GM19324 (cell line): ENCODE results near the gene RHOC.

ENCODE experiments used
- ATAC-seq: cut with Tn5 transposase; IDR thresholded peaks from one replicate; pipeline ENCODE4 v1.9.1; 2021; ENCODE audit warnings: mild to moderate bottlenecking, moderate library complexity; ENCODE audit not compliant: unreplicated experiment, low FRiP score

RHOC gene

DNA sequence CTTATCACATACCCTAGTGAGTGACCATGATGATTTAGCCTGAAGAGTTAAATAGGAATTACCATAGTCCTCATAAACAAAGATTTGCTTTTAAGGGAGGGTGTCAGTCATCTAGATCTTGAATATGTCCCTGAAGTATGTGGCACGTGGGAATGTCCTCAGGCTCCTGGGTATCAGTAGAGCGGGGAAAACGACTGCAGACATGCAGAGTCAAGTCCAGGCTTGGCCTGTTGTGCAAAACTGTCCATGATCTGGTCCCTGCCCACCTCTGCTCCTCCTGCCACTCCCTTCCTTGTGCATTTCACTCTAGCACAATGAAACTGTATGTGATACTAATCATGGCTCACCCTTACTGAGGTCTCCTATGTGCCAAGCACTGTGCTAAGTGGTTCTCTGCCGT lies 19.6 kb downstream of the RHOC start:
- ATAC-seq = no peak

DNA sequence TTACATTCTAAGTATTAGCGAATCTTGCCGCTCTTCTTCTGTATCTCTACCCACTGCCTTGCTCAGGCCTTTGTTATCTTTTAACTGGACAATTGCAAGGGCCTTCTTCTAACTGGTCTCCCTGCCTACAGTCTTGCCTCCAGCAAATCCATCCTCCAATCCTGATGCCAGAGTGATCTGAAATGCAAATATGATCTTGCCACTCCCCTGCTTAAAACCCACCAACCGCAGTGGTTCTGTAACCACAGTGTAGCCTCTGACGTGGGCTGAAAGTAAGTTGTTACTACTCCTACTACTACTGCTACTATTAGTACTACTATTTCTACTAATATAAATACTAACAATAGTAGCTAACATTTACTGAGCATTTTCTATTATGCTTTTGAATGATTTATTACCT lies 20.1 kb downstream of the RHOC start:
- ATAC-seq = no peak

GRCh38 chr1:112686417-112686816 lies 20.5 kb downstream of the RHOC start:
- ATAC-seq = no peak

DNA sequence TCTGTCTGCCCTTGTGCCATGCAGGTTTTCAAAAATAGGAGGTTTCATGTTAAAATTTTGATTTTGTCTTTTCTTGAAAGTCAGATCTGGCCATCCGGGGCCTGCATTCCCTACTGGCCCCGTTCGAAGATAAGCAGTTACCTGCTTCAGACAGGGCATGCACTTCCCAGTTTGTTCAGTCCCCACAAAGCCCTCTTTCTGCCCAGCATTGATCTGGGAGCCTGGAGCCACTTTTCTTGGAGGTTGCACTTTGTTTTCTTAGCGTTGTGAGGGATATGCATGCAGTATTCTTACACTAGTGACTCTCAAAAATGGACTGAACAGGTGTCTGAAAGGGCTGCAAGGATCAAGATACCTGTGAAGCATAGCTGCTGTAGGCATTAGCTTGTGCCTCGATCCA lies 21.0 kb downstream of the RHOC start:
- no peak for ATAC-seq

DNA sequence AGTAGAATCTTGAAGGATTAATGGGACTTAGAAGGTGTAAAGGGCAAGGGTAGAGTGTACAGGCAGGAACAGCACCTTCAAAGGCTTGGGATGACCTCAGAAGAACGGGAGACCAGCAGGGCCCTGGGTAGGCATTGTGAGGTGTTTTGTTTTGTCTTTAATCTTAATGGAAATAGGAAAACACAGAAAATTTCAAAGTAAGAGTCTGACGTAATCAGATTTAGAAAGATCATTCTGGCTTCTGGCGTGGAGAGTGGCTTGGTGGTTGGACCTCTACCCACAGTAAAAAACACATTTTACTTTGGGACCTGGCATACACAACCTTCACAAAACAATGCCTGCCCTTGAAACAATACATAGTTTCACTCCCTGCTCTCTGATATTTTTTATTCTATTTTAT lies 28.3 kb downstream of the RHOC start:
- no peak for ATAC-seq

DNA sequence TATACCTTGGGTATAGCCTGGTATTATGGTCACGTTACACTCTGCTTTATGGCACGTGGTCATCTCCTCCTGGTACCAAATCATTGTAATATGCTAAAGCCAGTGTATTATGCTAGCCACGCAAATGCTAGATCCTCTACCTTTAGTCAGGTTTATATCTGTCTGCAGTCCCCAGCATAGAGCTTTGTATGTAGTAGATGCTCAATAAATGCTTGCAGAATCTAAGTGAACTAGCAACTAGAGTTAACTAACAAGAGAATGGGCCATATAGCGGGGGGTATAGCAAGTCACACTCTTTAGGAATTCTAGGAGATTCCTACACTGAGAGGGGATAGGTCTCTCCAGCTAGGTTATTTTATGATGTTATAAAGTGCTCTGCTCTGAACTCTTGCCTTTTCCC lies 29.4 kb downstream of the RHOC start:
- no peak for ATAC-seq

DNA sequence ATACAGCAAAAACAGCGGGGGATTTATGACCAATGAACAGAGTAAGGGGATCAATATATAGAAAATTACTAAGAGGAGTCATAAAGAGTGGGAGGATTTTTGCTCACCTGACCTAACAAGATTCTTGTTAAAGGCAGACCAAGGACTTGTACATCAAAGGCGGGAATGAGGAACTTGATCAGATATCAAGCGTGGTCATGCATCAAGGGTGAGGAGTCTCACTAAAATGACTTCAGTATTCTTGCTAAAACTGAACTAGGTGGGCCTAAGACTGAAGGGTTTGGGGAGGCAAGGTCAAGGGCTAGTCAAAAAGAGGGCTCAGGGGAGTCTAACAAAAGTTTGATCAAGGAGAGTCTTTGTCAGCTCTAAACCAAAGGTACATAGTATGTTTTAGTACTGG lies 30.4 kb downstream of the RHOC start:
- no peak for ATAC-seq

DNA sequence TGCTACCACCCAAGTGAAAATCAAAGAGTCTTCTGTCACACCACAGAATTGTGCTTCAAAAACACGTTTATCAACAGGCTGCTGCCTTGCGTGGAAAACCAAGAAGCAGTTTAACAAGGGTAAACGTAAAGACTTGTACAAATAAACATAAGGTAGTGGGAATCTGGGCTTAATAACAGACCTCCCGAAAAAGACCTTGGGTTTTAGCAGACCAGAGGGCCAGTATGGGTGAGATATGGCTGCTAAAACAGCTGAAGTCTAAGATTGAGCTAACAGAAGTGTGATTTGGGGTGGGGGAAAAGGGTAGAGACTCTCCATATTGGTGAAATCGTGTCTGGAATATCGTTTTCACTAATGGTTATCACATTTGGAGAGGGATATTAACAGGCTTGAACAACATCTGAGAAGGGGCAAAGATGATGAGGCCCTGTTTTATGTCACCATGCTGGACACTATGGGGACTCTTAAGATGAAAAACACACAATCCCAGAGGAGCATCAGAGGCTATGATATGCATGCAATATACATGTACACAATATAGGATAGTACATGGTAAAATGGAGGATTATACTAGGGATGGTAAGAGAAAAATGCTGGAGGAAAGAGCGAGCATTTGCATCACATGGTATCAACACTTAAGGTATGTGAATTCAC lies 31.1 kb downstream of the RHOC start:
- ATAC-seq = no peak

GRCh38 chr1:112674986-112675727 lies 31.8 kb downstream of the RHOC start:
- ATAC-seq = peak; percentile 42

GRCh38 chr1:112674440-112674985 lies 32.4 kb downstream of the RHOC start, which contains the start of gene MOV10:
Gene MOV10 (plus strand): TSS chr1:112674659. CDS start chr1:112674913, 254 bp downstream.
- peak; percentile 56 for ATAC-seq

DNA sequence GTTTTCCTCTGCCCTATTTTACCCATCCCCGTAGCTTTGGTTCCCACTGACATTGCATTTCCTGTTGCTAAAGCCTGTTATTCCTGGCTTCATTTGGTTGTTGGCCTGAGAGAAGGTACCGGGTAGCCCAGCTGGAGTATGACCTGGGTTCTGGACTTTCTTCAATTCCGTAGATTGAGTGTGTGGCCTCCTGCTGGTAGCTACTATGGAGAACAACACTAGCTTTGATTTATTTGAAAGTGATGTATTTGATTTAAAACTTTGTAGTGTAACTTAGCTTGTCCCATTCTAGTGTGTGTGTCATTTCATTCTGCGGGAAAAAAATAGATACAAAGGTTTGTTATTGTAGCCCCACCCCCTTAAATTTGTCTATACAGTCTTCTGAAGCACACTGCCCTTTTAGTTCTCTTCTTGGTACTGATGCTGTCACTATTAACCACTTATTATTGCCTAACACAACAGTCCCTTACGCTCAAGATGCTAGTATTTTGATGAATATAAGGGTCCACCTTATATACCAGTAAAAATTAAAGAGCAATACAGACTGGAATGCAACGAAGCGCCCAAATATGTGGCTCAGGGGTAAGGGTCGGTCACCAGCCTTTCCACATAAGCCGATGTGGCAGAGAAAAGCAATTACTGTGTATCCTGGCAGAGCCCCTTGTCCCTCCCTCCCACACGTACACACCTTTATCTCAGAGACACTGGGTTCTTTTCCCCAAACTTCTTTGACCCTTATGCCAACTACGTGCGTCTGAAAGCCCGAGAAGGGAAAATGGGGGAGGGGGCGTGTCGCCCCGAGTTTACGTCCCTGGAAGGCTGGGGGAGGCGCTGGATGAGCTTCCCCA lies 33.1 kb downstream of the RHOC start:
- no peak for ATAC-seq

DNA sequence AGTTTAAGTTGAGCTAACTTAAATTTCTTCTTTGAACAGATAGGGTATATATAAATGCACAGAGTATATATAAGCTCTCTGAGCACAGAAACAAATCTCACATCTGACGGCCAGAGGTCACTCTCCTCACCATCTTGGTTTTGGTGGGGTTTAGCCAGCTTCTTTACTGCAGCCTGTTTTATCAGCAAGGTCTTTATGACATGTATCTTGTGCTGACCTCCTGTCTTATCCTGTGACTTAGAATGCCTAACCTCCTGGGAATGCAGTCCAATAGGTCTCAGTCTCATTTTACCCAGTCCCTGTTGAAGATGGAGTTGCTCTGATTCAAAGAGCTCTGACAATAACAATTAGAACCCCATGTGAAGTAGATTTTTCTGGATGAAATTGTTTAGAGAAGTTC lies 34.1 kb downstream of the RHOC start:
- no peak for ATAC-seq

- no peak for ATAC-seq
Measured at GRCh38 chr1:112672009-112672408, 34.9 kb downstream of the RHOC start.

DNA sequence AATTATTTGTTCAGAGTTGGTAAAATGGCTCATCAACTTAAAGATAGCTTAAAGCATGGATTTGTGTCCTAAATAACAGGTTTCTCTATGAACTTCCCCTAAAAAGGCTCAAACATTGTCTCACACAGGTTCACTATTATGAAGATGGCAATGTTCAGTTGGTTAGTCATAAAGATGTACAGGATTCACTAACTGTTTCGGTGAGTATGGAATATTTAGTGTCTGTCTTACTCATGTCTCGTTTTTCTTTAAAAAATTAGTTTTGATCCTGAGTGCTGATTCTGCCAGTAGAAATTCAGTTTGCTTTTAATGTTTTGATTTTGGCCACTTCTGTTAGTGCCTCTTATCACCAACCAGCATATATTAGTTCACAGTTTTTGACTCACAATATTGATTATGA lies 40.0 kb downstream of the RHOC start:
- ATAC-seq = no peak

GRCh38 chr1:112665857-112666256 lies 41.1 kb downstream of the RHOC start:
- ATAC-seq = no peak

- ATAC-seq = no peak
Measured at GRCh38 chr1:112651205-112651604, 55.7 kb downstream of the RHOC start.
